K562 (cell line): ENCODE results near the gene RNF187. TPM values are rescaled to one million over a fixed set of nuclear protein-coding genes. Genes with fewer than 3 reads are reported as not detected.

ENCODE experiments used
- BDP1 ChIP-seq: IDR thresholded peaks from 3 replicates; pipeline ENCODE4 v1.6.1; 2011; ENCODE audit not compliant: insufficient read length, insufficient read depth
- CBFA2T2 ChIP-seq: fragments of 450-650 bp; conservative IDR thresholded peaks from 2 replicates; pipeline ENCODE4 v1.6.1; 2017; ENCODE audit warnings: mild to moderate bottlenecking
- COPS2 ChIP-seq: fragments of 450-650 bp; conservative IDR thresholded peaks from 2 replicates; pipeline ENCODE4 v1.6.1; 2016; ENCODE audit warnings: mild to moderate bottlenecking, moderate library complexity
- CXXC5 ChIP-seq: fragments of 250-450 bp; sonication (Bioruptor Pico); IDR thresholded peaks from 2 replicates; pipeline ENCODE4 v1.8.0; 2022; ENCODE audit warnings: inconsistent platforms, mild to moderate bottlenecking, moderate library complexity
- E2F3 ChIP-seq: fragments of 250-450 bp; sonication (Bioruptor Pico); IDR thresholded peaks from 2 replicates; pipeline ENCODE4 v1.4.0; 2020; ENCODE audit warnings: mild to moderate bottlenecking
- GATA2 ChIP-seq: sonication (generic); formaldehyde crosslinking; IDR thresholded peaks from 2 replicates; pipeline ENCODE4 v1.4.0; 2020; ENCODE audit warnings: mild to moderate bottlenecking, missing genetic modification reagents
- JUND ChIP-seq, 2 experiments: IDR thresholded peaks; 2 replicates in 1 of 2; 3 replicates in 1 of 2; pipeline ENCODE4 v1.6.1; 2011; ENCODE audit warnings: borderline replicate concordance in 2 of 2, low read depth in 2 of 2, low read length in 2 of 2, improper control_type of control experiment in 1 of 2, missing biosample characterization in 1 of 2, missing genetic modification characterization in 1 of 2, missing genetic modification reagents in 1 of 2
- MAFF ChIP-seq: IDR thresholded peaks from 2 replicates; pipeline ENCODE4 v1.6.1; 2012; ENCODE audit warnings: low read length, improper control_type of control experiment
- MCM7 ChIP-seq, 2 experiments: fragments of 450-650 bp; IDR thresholded peaks; 2 replicates each; pipeline ENCODE4 v1.6.1; 2016 to 2018
- MTF1 ChIP-seq: fragments of 250-450 bp; sonication (Bioruptor Pico); IDR thresholded peaks from 2 replicates; pipeline ENCODE4 v1.9.0; 2021; ENCODE audit warnings: moderate library complexity, mild to moderate bottlenecking, inconsistent platforms, borderline replicate concordance
- POLR3G ChIP-seq: IDR thresholded peaks from 2 replicates; pipeline ENCODE4 v1.6.1; 2011; ENCODE audit not compliant: insufficient read length, insufficient replicate concordance; ENCODE audit errors: extremely low read depth
- RFX1 ChIP-seq: fragments of 450-650 bp; IDR thresholded peaks from 2 replicates; pipeline ENCODE4 v1.6.1; 2016; ENCODE audit warnings: mild to moderate bottlenecking, moderate library complexity
- RFX5 ChIP-seq: IDR thresholded peaks from 2 replicates; pipeline ENCODE4 v1.6.1; 2011; ENCODE audit warnings: low read depth, mild to moderate bottlenecking, improper control_type of control experiment, low read length
- SPI1 ChIP-seq: IDR thresholded peaks from 2 replicates; pipeline ENCODE4 v1.6.1; 2011; ENCODE audit warnings: low read depth, low read length, control low read depth, borderline replicate concordance
- U2AF2 ChIP-seq: fragments of 200-400 bp; formaldehyde crosslinking; optimal IDR thresholded peaks from 2 replicates; pipeline ENCODE3; 2017; ENCODE audit warnings: low read depth, mild to moderate bottlenecking, low read length
- WHSC1 ChIP-seq: IDR thresholded peaks from one replicate; pipeline ENCODE4 v1.6.1; 2012; ENCODE audit warnings: low read length, control low read depth, inconsistent platforms
- ZBED1 ChIP-seq: IDR thresholded peaks from 2 replicates; pipeline ENCODE4 v1.6.1; 2014
- ZNF583 ChIP-seq: fragments of 250-450 bp; sonication (Bioruptor Pico); IDR thresholded peaks from 2 replicates; pipeline ENCODE4 v1.4.0; 2020
- ZNF584 ChIP-seq: fragments of 200-800 bp; sonication (Bioruptor generic); IDR thresholded peaks from 2 replicates; pipeline ENCODE4 v1.6.1; 2016; ENCODE audit warnings: low read depth, mild to moderate bottlenecking, missing genetic modification characterization, missing compliant biosample characterization
- polyA plus RNA-seq, 8 experiments: library from polyadenylated mRNA; depleted of rRNA in 4 of 8; stranded (reverse) in 5 of 8; unstranded in 3 of 8; fragments of >200 nt; fragmentation: Nextera tagmentation in 2 of 8; fragmentation: Illumina TruSeq in 1 of 8; extraction: Ambion mirVana in 2 of 8; extraction: Trizol in 1 of 8; gene quantifications; 2 replicates each; pipeline versions ENCODE4 v1.2.1 to v1.2.3, GENCODE V29; 2011 to 2014; ENCODE audit warnings: inconsistent platforms in 1 of 8, missing spikeins in 1 of 8
- total RNA-seq, 7 experiments: library from RNA; depleted of rRNA in 6 of 7; stranded (reverse); fragments of >200 nt in 6 of 7; fragmentation: Illumina TruSeq in 2 of 7; extraction: Trizol in 2 of 7; gene quantifications; 2 replicates each; pipeline versions ENCODE4 v1.2.1 to v1.2.3, GENCODE V29; 2011 to 2021; ENCODE audit warnings: low replicate concordance in 1 of 7
- TF ChIP-seq, protein P1 (sequence below): sonication (generic); formaldehyde crosslinking; IDR thresholded peaks from 2 replicates; pipeline ENCODE4 v1.9.0; 2022; ENCODE audit warnings: mild to moderate bottlenecking, missing genetic modification reagents
- TF ChIP-seq, protein P2 (sequence below), 2 experiments: fragments of 250-450 bp in 1 of 2; fragments of 450-650 bp in 1 of 2; sonication (Bioruptor Pico) in 1 of 2; IDR thresholded peaks; 2 replicates each; pipeline versions ENCODE4 v1.6.1 to v1.8.0; 2016 to 2021; ENCODE audit warnings: mild to moderate bottlenecking in 2 of 2, moderate library complexity in 2 of 2, missing compliant biosample characterization in 1 of 2, missing genetic modification characterization in 1 of 2
- TF ChIP-seq, protein P3 (sequence below): fragments of 450-650 bp; IDR thresholded peaks from 2 replicates; pipeline ENCODE4 v1.6.1; 2016; ENCODE audit warnings: mild to moderate bottlenecking

Gene RNF187
- total and polyA plus RNA-seq, 9 of the 15 experiments (the other 6 are each of a cell fraction or from before 2014, with no cell fraction given): 2.3 to 119 (median 41.9) TPM

DNA sequence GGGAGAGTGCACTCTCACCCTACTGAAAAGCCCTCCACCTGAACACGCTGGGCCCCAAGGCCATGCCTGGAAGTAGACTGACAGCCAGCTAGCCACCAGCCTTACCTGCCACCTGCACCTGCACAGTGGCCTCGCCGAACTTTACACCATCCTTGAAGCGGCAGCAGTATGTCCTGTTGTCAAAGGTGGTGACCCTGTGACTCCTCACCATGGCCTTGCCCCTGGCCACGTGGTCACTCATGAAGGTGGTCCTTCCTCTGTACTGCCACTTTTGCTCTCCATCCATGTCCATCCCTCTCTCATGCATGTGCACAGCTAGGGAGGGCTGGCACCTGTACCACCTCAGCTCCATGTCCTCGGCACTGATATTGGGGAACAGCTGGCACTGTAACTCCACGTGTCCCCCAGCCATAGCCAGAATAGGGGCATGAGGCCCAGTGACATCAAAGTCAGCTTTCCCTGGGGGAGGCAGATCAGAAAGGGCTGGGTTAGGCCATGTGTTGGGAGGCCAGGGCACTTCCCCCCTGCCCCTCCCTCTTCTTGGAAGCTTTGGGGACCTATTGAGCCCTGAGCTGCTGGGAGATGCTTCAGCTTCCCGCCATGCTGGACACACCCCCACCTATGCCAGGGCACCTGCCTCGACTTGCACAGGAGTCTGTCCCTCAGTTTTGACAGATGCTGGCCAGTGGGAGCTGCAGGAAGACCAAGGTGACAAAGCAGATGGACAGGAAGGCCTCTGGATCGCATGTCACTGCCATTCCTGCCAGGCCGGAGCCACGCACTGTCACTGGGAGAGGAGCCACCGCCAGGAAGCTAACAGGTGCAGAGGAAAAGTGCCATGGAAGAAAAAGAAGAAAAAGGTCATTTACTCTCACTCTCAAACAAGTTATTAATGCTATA lies 24.6 kb downstream of the RNF187 start (continued):
- TF ChIP-seq RFX5 (no peak), CXXC5 (CRISPR knock-in tag) (0 out of 2 replicates have a peak, but pooled peaks have one; percentile 8), JUND (IDR thresholded peaks at IDR 0.05; ENCODE audit: borderline replicate concordance, low read depth, low read length) (no peak), JUND (tag; IDR thresholded peaks at IDR 0.05; ENCODE audit: borderline replicate concordance, low read depth, low read length) (no peak), MCM7 (IDR thresholded peaks at IDR 0.05) (no peak), POLR3G (no peak), RFX1 (no peak), MTF1 (no peak), ZBED1 (no peak), SPI1 (0 out of 2 replicates have a peak, but pooled peaks have one; percentile 12), E2F3 (CRISPR knock-in tag) (no peak), MAFF (no peak), U2AF2 (no peak), ZNF583 (0 out of 2 replicates have a peak, but pooled peaks have one; percentile 24), COPS2 (no peak), ZNF584 (CRISPR knock-in tag) (no peak), WHSC1 (peak; percentile 18), CBFA2T2 (no peak), BDP1 (no peak), GATA2 (CRISPR knock-in tag) (no peak)
- TF ChIP-seq, protein P1, sequence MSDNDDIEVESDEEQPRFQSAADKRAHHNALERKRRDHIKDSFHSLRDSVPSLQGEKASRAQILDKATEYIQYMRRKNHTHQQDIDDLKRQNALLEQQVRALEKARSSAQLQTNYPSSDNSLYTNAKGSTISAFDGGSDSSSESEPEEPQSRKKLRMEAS (CRISPR knock-in tag): peak; percentile 27; the same call in 1 of the 2 replicates
- TF ChIP-seq, protein P2, sequence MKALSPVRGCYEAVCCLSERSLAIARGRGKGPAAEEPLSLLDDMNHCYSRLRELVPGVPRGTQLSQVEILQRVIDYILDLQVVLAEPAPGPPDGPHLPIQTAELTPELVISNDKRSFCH (CRISPR knock-in tag; IDR thresholded peaks at IDR 0.05): no peak
- TF ChIP-seq, protein P2 (tag; IDR thresholded peaks at IDR 0.05): 0 out of 2 replicates have a peak, but pooled peaks have one; percentile 29
- TF ChIP-seq, protein P3, sequence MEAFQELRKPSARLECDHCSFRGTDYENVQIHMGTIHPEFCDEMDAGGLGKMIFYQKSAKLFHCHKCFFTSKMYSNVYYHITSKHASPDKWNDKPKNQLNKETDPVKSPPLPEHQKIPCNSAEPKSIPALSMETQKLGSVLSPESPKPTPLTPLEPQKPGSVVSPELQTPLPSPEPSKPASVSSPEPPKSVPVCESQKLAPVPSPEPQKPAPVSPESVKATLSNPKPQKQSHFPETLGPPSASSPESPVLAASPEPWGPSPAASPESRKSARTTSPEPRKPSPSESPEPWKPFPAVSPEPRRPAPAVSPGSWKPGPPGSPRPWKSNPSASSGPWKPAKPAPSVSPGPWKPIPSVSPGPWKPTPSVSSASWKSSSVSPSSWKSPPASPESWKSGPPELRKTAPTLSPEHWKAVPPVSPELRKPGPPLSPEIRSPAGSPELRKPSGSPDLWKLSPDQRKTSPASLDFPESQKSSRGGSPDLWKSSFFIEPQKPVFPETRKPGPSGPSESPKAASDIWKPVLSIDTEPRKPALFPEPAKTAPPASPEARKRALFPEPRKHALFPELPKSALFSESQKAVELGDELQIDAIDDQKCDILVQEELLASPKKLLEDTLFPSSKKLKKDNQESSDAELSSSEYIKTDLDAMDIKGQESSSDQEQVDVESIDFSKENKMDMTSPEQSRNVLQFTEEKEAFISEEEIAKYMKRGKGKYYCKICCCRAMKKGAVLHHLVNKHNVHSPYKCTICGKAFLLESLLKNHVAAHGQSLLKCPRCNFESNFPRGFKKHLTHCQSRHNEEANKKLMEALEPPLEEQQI: no peak
